Measurements from ENCODE around the gene MTCH1.

GRCh38 chr6:36973647-36974046 lies 12.3 kb downstream of the MTCH1 start:
- TF ChIP-seq FOXA1 (IDR thresholded peaks at IDR 0.05): no peak
- no peak for TF ChIP-seq ELF4 (IDR thresholded peaks at IDR 0.05)
- no peak for TF ChIP-seq ARNT (IDR thresholded peaks at IDR 0.05)
- no peak for TF ChIP-seq SUZ12 (IDR thresholded peaks at IDR 0.05)

All from HEK293T (cell line).